Stimulated activated CD4-positive, alpha-beta T cell treated with anti-CD3 and anti-CD28 coated beads, Interleukin-2, amount 100 ng/mL, for 24 hours (primary cell): Measurements from ENCODE around the gene FYCO1.
A peak's percentile ranks its signal among the peaks of the same experiment; 100 is the strongest.
"Not testable (repeated sequence)": the region's sequence is repeated elsewhere in the genome, so short reads cannot be mapped to it uniquely, and the experiment has no call there.

Experiments used
- DNase-seq, 2 donors: peaks; one replicate each; pipeline ENCODE4 v3.0.0-alpha.2; 2020

FYCO1 gene

GRCh38 chr3:46008058-46008457 lies 12.4 kb upstream of the FYCO1 start:
- no peak for DNase-seq

GRCh38 chr3:46007280-46007679 lies 11.7 kb upstream of the FYCO1 start:
- no peak for DNase-seq

- DNase-seq: no peak
Measured at GRCh38 chr3:46006238-46007032, 10.8 kb upstream of the FYCO1 start.

DNA sequence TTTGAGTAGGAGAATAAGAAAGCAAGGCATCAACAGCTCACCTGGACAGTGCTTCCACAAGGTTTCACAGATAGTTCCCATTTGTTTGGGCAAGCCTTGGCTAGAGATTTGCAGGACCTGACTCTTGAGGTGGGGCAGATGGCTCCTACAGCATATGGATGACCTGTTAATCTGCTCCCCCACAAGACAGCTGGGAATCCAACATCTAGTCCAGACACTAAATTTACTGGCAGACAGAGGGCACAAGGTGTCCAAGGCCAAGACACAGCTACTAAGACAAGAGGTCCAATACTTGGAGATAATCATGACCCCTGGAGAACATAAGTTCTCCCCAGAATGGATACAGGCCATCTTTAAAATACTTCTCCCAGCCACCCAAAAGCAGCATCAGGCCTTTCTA lies 8.1 kb upstream of the FYCO1 start:
- DNase-seq: not testable (repeated sequence)

GRCh38 chr3:46001178-46001577 lies 5.6 kb upstream of the FYCO1 start:
- DNase-seq: no peak

DNA sequence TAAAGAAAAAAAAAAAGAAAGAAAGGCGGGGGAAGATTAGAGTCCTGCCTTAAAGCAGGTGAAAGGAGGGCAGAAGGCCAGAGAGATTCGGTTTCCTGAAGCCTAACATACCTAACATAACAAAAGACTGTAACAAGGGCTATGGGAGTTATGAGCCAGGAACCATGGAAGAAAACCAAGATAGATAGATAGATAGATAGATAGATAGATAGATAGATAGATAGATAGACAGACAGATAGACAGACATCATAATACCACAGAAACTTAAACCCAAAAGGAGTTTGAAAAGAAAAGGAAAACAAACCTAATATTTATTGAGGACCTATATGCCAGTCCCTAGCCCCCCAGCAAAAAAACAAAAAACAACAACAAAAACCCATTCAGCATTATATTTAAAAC lies 2.3 kb upstream of the FYCO1 start:
- DNase-seq: no peak

DNA sequence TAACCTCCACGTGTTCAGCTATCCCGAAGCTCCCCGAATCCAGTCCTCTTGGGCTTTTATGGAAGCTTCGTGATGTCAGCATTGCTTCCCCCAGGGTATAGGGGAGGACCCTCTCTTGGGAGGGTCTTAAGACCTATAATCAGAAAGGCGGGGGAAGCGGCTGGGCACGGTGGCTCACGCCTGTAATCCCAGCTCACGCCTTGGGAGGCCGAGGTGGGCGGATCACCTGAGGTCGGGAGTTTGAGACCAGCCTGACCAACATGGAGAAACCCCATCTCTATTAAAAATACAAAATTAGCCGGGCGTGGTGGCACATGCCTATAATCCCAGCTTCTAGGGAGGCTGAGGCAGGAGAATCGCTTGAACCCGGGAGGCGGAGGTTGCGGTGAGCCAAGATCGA lies 1.9 kb upstream of the FYCO1 start:
- DNase-seq: not testable (repeated sequence)

GRCh38 chr3:45994419-45995235 lies 997 bp downstream of the FYCO1 start:
- peak; percentile 51 to 53 for DNase-seq

DNA sequence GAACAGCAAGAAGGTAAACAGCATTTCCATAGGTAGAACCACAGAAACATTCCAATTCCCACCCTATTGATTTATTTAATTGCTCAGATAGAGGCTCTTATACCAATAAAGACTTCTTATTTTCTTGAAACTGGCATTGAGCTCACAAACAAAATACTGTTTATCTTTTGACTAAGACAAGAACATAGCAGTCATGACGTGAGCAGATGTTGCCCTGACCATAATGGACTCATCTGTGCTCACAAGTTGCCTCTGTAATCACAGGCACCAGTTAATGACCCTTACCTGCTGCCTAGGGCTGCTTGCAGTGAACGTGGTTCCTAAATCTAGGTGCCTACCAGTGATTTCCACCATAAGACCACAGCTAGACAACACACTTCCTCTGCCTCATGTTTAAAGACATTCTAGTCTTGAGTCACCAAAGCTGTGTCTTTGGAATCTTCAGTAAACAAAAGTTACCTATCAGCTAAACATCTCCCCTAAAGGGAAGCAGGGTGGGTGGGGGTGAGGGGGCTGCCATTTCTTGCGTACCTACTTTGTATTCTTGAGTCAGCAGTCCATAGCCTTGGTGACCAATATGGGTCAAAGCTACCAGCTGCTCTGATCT lies 2.1 kb downstream of the FYCO1 start:
- no peak for DNase-seq

- no peak for DNase-seq
Measured at GRCh38 chr3:45992821-45993221, 2.8 kb downstream of the FYCO1 start.

GRCh38 chr3:45992133-45992729 lies 3.4 kb downstream of the FYCO1 start:
- DNase-seq: no peak

GRCh38 chr3:45991341-45991740 lies 4.3 kb downstream of the FYCO1 start:
- no peak for DNase-seq

- no peak for DNase-seq
Measured at GRCh38 chr3:45990181-45990580, 5.4 kb downstream of the FYCO1 start.

DNA sequence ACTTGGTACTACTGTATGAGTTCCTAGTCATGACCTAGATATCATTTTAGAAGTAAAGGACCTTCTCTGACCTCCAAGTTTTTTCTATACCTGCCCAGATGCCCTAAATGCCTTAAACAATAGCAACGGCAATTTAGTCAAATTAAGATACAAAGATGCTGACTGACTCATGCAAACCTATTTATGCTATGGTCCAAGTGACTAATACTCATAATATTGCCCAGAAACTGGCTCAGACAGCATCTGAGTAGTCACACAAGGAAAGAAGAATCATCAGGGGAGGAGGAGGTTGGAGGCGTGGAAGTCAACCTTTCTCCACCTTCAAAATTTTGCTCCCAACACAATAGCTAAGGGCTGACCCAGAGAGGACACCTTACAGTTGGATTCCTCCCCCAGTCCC lies 6.8 kb downstream of the FYCO1 start:
- no peak for DNase-seq

- DNase-seq: no peak
Measured at GRCh38 chr3:45988362-45988761, 7.3 kb downstream of the FYCO1 start.

- DNase-seq: no peak
Measured at GRCh38 chr3:45987368-45988291, 8.0 kb downstream of the FYCO1 start.

GRCh38 chr3:45986303-45986982 lies 9.2 kb downstream of the FYCO1 start:
- DNase-seq: no peak

DNA sequence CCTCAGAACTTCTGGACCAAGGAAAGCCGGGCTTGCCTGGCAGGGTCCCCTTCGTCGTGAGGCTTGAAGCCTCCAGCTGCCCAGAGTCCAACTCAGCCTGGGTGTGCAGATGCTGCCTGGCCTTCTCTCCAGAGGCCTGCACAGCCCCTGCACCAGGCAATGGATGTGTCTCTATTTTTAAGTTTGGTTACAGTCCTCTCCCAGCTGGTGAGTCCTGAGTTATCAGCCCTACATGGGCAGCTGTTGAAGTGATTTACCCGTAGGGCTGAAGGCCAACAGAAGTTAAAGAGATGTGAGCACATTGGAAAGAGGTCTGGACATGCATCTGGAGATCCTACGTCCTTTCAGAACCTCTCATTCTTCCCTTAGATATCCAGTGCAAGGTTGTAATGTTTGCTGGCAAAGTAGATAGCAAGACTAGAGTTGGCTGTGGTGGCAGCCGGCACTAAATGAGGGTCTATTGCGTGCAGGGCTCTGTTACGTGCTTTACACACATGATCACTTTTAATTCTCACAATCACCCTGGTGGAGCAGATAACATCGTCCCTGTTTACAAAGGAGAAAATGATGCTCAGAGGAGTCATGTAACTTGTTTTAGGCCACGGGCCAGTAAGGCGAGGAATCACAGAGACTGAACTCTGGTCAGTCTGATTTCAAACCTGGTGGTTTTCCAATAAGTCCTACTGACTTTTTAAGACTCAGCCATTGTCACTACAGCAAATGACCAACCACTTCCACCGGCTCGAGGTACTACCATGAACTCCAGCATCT lies 9.9 kb downstream of the FYCO1 start:
- no peak for DNase-seq

GRCh38 chr3:45984331-45985312 lies 11.0 kb downstream of the FYCO1 start:
- no peak for DNase-seq

- no peak for DNase-seq
Measured at GRCh38 chr3:45983770-45984169, 11.9 kb downstream of the FYCO1 start.
